Stimulated activated effector memory CD8-positive, alpha-beta T cell treated with anti-CD3 and anti-CD28 coated beads, Interleukin-12 subunit alpha, Interleukin-12 subunit beta, amount 100 ng/mL, for 72 hours (primary cell): ENCODE results near the gene SMYD3.

Source experiments
- ATAC-seq: fragments of 150-1000 bp; cut with Tn5 transposase; 2 replicates; pipeline ENCODE4 v1.10.0; 2021
- DNase-seq, 2 donors: peaks; one replicate each; pipeline ENCODE4 v3.0.0; 2021 to 2022; ENCODE audit warnings: low spot score in 2 of 2
- H3K27ac Mint-ChIP-seq: one replicate; pipeline ENCODE4 v1.8.0; 2022; ENCODE audit warnings: mild to moderate bottlenecking, mixed read lengths
- H3K36me3 Mint-ChIP-seq: one replicate; pipeline ENCODE4 v1.8.0; 2022; ENCODE audit warnings: mild to moderate bottlenecking, mixed read lengths
- H3K4me1 Mint-ChIP-seq: one replicate; pipeline ENCODE4 v1.8.0; 2022; ENCODE audit warnings: mixed read lengths
- H3K4me3 Mint-ChIP-seq: one replicate; pipeline ENCODE4 v1.8.0; 2022; ENCODE audit warnings: mild to moderate bottlenecking, mixed read lengths
- H3K9me3 Mint-ChIP-seq: one replicate; pipeline ENCODE4 v1.8.0; 2022; ENCODE audit warnings: mixed read lengths

The SMYD3 gene

GRCh38 chr1:246142320-246142893 is 364.7 kb downstream of the SMYD3 start:
- Mint-ChIP-seq H3K4me1 (no peaks in the 10 kb centered on the region), H3K9me3 (no peaks in the 10 kb centered on the region), H3K27ac (no peak overlapping the region), H3K4me3 (no peak overlapping the region), H3K36me3 (no peaks in the 10 kb centered on the region)
- ATAC-seq (no peak), DNase-seq (no peak)

GRCh38 chr1:246141306-246141705 is 365.8 kb downstream of the SMYD3 start:
- no peaks in the 10 kb centered on the region for H3K9me3 Mint-ChIP-seq
- DNase-seq = no peak
- no peak overlapping the region for H3K27ac Mint-ChIP-seq
- ATAC-seq = no peak
- H3K4me1 Mint-ChIP-seq = no peaks in the 10 kb centered on the region
- no peaks in the 10 kb centered on the region for H3K36me3 Mint-ChIP-seq
- H3K4me3 Mint-ChIP-seq = no peak overlapping the region

- no peaks in the 10 kb centered on the region for H3K4me1 Mint-ChIP-seq
- ATAC-seq (peak; percentile 82), DNase-seq (no peak)
- no peaks in the 10 kb centered on the region for H3K9me3 Mint-ChIP-seq
- no peak overlapping the region for H3K4me3 Mint-ChIP-seq
- no peaks in the 10 kb centered on the region for H3K36me3 Mint-ChIP-seq
- H3K27ac Mint-ChIP-seq = no peak overlapping the region
Measured at GRCh38 chr1:246139745-246140182, 367.3 kb downstream of the SMYD3 start.

- Mint-ChIP-seq H3K27ac (no peak overlapping the region), H3K4me3 (no peak overlapping the region), H3K36me3 (no peaks in the 10 kb centered on the region), H3K9me3 (no peaks in the 10 kb centered on the region), H3K4me1 (no peaks in the 10 kb centered on the region)
- ATAC-seq (no peak), DNase-seq (no peak)
Measured at GRCh38 chr1:246138781-246139180, 368.3 kb downstream of the SMYD3 start.

- H3K4me3 Mint-ChIP-seq = no peak overlapping the region
- H3K36me3 Mint-ChIP-seq = no peaks in the 10 kb centered on the region
- DNase-seq (no peak), ATAC-seq (no peak)
- H3K27ac Mint-ChIP-seq = no peak overlapping the region
- no peaks in the 10 kb centered on the region for H3K4me1 Mint-ChIP-seq
- H3K9me3 Mint-ChIP-seq = no peaks in the 10 kb centered on the region
Measured at GRCh38 chr1:246136477-246136876, 370.6 kb downstream of the SMYD3 start.

GRCh38 chr1:246134789-246135188 is 372.3 kb downstream of the SMYD3 start:
- DNase-seq (no peak), ATAC-seq (no peak)
- no peaks in the 10 kb centered on the region for H3K4me1 Mint-ChIP-seq
- H3K4me3 Mint-ChIP-seq = no peak overlapping the region
- H3K36me3 Mint-ChIP-seq = no peaks in the 10 kb centered on the region
- H3K27ac Mint-ChIP-seq = no peak overlapping the region
- no peaks in the 10 kb centered on the region for H3K9me3 Mint-ChIP-seq

GRCh38 chr1:246131095-246131494 is 376.0 kb downstream of the SMYD3 start:
- Mint-ChIP-seq H3K4me3 (no peak overlapping the region), H3K27ac (no peak overlapping the region), H3K4me1 (no peaks in the 10 kb centered on the region), H3K36me3 (no peaks in the 10 kb centered on the region), H3K9me3 (no peaks in the 10 kb centered on the region)
- no peak for ATAC-seq
- no peak for DNase-seq

- H3K4me1 Mint-ChIP-seq = no peaks in the 10 kb centered on the region
- no peak overlapping the region for H3K27ac Mint-ChIP-seq
- DNase-seq (no peak), ATAC-seq (no peak)
- no peaks in the 10 kb centered on the region for H3K36me3 Mint-ChIP-seq
- no peak overlapping the region for H3K4me3 Mint-ChIP-seq
- no peaks in the 10 kb centered on the region for H3K9me3 Mint-ChIP-seq
Measured at GRCh38 chr1:246128494-246129069, 378.5 kb downstream of the SMYD3 start.

- no peak overlapping the region for H3K27ac Mint-ChIP-seq
Measured at GRCh38 chr1:246126580-246126979, 380.5 kb downstream of the SMYD3 start.

GRCh38 chr1:246122071-246122470 is 385.0 kb downstream of the SMYD3 start:
- Mint-ChIP-seq H3K9me3 (no peaks in the 10 kb centered on the region), H3K27ac (no peak overlapping the region), H3K4me1 (peaks cover 6% of the 10 kb centered on the region), H3K4me3 (no peak overlapping the region), H3K36me3 (no peaks in the 10 kb centered on the region)
- DNase-seq (no peak), ATAC-seq (no peak)

More at GRCh38 chr1:246126580-246126979, 380.5 kb downstream of the SMYD3 start:
- ATAC-seq (no peak), DNase-seq (no peak)
- Mint-ChIP-seq H3K4me1 (no peaks in the 10 kb centered on the region), H3K9me3 (no peaks in the 10 kb centered on the region), H3K4me3 (no peak overlapping the region), H3K36me3 (no peaks in the 10 kb centered on the region)

GRCh38 chr1:246121533-246121932 is 385.5 kb downstream of the SMYD3 start:
- Mint-ChIP-seq H3K27ac (no peak overlapping the region), H3K4me1 (peaks cover 6% of the 10 kb centered on the region), H3K4me3 (no peak overlapping the region), H3K36me3 (no peaks in the 10 kb centered on the region), H3K9me3 (no peaks in the 10 kb centered on the region)
- ATAC-seq = no peak
- DNase-seq = no peak

GRCh38 chr1:246117066-246117791 is 389.9 kb downstream of the SMYD3 start:
- no peak overlapping the region for H3K27ac Mint-ChIP-seq
- ATAC-seq (peak; percentile 60), DNase-seq (no peak)
- H3K4me3 Mint-ChIP-seq = peak overlapping the region; percentile 27
- H3K36me3 Mint-ChIP-seq = no peaks in the 10 kb centered on the region
- H3K9me3 Mint-ChIP-seq = no peaks in the 10 kb centered on the region
- peaks cover 6% of the 10 kb centered on the region for H3K4me1 Mint-ChIP-seq

GRCh38 chr1:246114369-246114768 is 392.7 kb downstream of the SMYD3 start:
- no peak for ATAC-seq
- Mint-ChIP-seq H3K9me3 (no peaks in the 10 kb centered on the region), H3K36me3 (no peaks in the 10 kb centered on the region), H3K27ac (no peak overlapping the region), H3K4me3 (no peak overlapping the region), H3K4me1 (peaks cover 6% of the 10 kb centered on the region)
- no peak for DNase-seq

- H3K4me3 Mint-ChIP-seq = no peak overlapping the region
- DNase-seq (no peak), ATAC-seq (no peak)
- no peaks in the 10 kb centered on the region for H3K9me3 Mint-ChIP-seq
- no peak overlapping the region for H3K27ac Mint-ChIP-seq
- H3K36me3 Mint-ChIP-seq = no peaks in the 10 kb centered on the region
- peaks cover 6% of the 10 kb centered on the region for H3K4me1 Mint-ChIP-seq
Measured at GRCh38 chr1:246113555-246114095, 393.5 kb downstream of the SMYD3 start.

GRCh38 chr1:246111570-246111969 is 395.5 kb downstream of the SMYD3 start:
- no peak overlapping the region for H3K27ac Mint-ChIP-seq
- H3K4me1 Mint-ChIP-seq = no peaks in the 10 kb centered on the region
- no peak for ATAC-seq

More at GRCh38 chr1:246111570-246111969, 395.5 kb downstream of the SMYD3 start:
- Mint-ChIP-seq H3K36me3 (no peaks in the 10 kb centered on the region), H3K9me3 (no peaks in the 10 kb centered on the region), H3K4me3 (no peak overlapping the region)
- DNase-seq = no peak
